ENCODE results near the gene DR1. TPM values are rescaled to one million over a fixed set of nuclear protein-coding genes. Genes with fewer than 3 reads are reported as not detected.
"Not testable (repeated sequence)": the region's sequence is repeated elsewhere in the genome, so short reads cannot be mapped to it uniquely, and the experiment has no call there.

The DR1 gene
- total RNA-seq, 1 donor from 2014 or later = 14.5 TPM

- no peak for DNase-seq (ENCODE audit: low read depth in 2 of 2)
Observed at GRCh38 chr1:93374334-93375106, 28.8 kb downstream of the DR1 start.

GRCh38 chr1:93384656-93385055 is 38.9 kb downstream of the DR1 start:
- DNase-seq (ENCODE audit: low read depth in 2 of 2) = no peak

- not testable (repeated sequence) for DNase-seq (ENCODE audit: low read depth in 2 of 2)
Observed at GRCh38 chr1:93386268-93386667, 40.6 kb downstream of the DR1 start.

DNA sequence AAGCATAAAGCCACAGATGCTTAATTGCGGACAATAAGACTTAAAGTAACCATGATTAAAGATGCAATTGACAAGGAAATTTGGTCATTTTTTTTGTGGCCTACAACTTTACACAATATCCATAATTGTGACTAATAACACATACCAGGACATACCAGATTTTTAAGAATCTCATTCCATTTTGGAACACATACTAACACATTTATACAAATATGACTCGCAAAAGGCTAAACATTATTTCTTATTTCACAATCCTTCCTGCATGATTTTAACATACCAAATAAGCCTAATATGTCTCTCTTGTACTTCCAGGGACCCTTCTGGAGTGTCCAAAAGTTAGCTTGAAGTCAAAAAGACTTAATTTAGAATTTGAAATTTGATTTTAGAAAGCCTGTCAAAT is 48.8 kb downstream of the DR1 start:
- no peak for DNase-seq (ENCODE audit: low read depth in 2 of 2)

DNA sequence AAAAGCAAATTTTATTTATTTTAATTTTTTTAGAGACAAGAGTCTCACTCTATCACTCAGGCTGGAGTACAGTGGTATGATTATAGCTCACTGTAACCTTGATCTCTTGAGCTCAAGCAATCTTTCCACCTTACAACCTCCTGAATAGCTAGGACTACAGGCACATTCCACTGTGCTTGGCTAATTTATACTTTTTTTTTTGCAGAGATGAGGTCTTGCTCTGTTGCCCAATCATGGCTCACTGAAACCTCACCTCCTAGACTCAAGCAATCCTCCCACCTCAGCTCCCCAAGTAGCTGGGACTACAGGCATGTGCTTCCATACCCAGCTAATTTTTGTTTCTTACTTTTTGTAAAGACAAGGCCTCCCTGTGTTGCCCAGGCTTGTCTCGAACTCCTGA is 49.5 kb downstream of the DR1 start:
- DNase-seq (ENCODE audit: low read depth in 2 of 2) = no peak

- DNase-seq (ENCODE audit: low read depth in 2 of 2) = no peak
Observed at GRCh38 chr1:93399781-93400180, 54.1 kb downstream of the DR1 start.

GRCh38 chr1:93408203-93408602 is 62.5 kb downstream of the DR1 start:
- no peak for DNase-seq (ENCODE audit: low read depth in 2 of 2)

DNA sequence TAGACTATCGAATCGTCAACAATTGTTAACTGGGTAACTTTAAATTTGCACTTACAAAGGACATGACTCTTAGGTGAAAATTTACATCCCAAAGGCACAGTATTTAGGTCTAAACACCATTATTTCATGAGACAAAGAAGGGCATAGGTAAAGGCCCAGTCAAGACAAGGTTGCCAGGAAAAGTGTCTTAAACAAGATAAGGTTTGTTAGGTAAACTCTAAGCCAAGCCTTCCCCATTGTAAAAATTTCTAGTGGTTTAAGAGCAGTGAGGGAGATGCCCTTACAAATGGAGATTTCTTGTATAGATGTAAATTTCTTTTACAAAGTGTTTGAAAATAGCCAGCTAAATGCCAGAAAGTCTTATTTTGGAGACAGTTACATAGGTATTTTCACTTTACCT is 65.3 kb downstream of the DR1 start:
- no peak for DNase-seq (ENCODE audit: low read depth in 2 of 2)

GRCh38 chr1:93414749-93415148 is 69.0 kb downstream of the DR1 start:
- DNase-seq (ENCODE audit: low read depth in 2 of 2) = no peak

DNA sequence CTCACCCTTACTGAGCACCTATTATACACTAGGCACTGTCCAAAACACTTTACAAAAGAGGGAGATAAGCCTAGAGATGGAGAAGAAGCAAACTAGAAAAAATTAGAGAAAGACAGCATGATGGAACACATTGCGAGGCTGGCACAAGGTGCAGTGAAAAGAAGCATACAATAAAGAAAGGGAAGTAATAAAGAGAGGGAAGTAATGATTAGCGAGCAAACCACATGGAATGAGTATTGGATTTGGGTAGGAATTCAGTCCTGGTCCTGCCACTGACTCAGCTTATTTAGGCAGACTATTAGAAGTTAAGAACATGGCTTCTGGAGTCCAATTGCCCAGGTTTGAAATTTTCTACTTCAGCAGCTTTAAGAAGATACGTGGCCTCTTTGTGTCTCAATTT is 69.6 kb downstream of the DR1 start:
- DNase-seq (ENCODE audit: low read depth in 2 of 2) = no peak

DNA sequence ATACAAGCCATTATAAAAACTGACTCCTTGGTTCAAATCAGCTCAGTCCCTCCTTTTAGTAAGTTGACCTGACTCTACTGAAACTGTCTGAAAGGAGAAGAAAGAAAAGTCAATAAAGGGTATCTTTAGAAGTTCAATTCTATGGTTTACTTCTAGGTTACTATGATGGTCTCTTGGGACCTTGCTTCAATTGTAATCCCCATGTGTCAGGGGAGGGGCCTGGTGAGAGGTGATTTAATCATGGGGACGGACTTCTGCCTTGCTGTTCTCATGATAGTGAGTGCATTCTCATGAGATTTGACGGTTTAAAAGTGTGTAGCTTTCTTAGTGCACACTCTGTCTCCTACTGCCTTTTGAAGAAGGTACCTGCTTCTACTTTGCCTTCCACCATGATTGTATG is 70.5 kb downstream of the DR1 start:
- DNase-seq (ENCODE audit: low read depth in 2 of 2) = no peak

Other genes starting within 250 kb of the DR1 start
- gene TMED5, start 165.5 kb upstream of the DR1 start, total RNA-seq = 37.5 and 44.8 TPM in 2 replicates
- gene CCDC18, start 165.2 kb upstream of the DR1 start, total RNA-seq = 5.4 and 5.7 TPM in 2 replicates
- gene FNBP1L, start 102.2 kb downstream of the DR1 start, total RNA-seq = 34.9 and 40.3 TPM in 2 replicates

Data from lung microvascular endothelial cell (primary cell).